Right atrium auricular region (tissue), 2 donors: ENCODE measurements around the gene BTNL3. TPM values are rescaled to one million over a fixed set of nuclear protein-coding genes. Genes with fewer than 3 reads are reported as not detected.

Source experiments
- DNase-seq: peaks from one replicate; pipeline ENCODE4 v3.0.0-alpha.2; 2019; ENCODE audit warnings: low spot score
- H3K27ac ChIP-seq, 2 donors: fragments of 200-600 bp; sonication (generic); 1 replicate in 1 of 2; 2 replicates in 1 of 2; pipeline ENCODE4 v1.5.1; 2016 to 2019
- H3K27me3 ChIP-seq, 2 donors: fragments of 200-600 bp; sonication (generic); one replicate each; pipeline versions ENCODE4 v1.5.1 to v1.6.0; 2017 to 2019
- H3K36me3 ChIP-seq: fragments of 200-600 bp; sonication (generic); one replicate; pipeline ENCODE4 v1.5.1; 2016
- H3K4me1 ChIP-seq, 2 donors: fragments of 200-600 bp; sonication (generic); one replicate each; pipeline versions ENCODE4 v1.5.1 to v1.6.0; 2017 to 2019
- H3K4me3 ChIP-seq, 2 donors: fragments of 200-600 bp; sonication (generic); 1 replicate in 1 of 2; 2 replicates in 1 of 2; pipeline ENCODE4 v1.5.1; 2017 to 2019; ENCODE audit warnings: mild to moderate bottlenecking in 1 of 2, moderate library complexity in 1 of 2
- H3K9me3 ChIP-seq, 2 donors: fragments of 200-600 bp; sonication (generic); one replicate each; pipeline ENCODE4 v1.5.1; 2019
- total RNA-seq, 2 donors: library from RNA; depleted of rRNA; stranded (reverse); fragments of >200 nt; gene quantifications; one replicate each; pipeline ENCODE4 v1.1.0, GENCODE V29; 2016
- TF ChIP-seq, protein P1 (sequence below), 2 donors: fragments of 200-600 bp; sonication (generic); IDR thresholded peaks; one replicate each; pipeline ENCODE4 v1.5.1; 2019; ENCODE audit warnings: antibody characterized with exemption in 2 of 2

Gene BTNL3
- total RNA-seq, 2 donors from 2014 or later: not detected

DNA sequence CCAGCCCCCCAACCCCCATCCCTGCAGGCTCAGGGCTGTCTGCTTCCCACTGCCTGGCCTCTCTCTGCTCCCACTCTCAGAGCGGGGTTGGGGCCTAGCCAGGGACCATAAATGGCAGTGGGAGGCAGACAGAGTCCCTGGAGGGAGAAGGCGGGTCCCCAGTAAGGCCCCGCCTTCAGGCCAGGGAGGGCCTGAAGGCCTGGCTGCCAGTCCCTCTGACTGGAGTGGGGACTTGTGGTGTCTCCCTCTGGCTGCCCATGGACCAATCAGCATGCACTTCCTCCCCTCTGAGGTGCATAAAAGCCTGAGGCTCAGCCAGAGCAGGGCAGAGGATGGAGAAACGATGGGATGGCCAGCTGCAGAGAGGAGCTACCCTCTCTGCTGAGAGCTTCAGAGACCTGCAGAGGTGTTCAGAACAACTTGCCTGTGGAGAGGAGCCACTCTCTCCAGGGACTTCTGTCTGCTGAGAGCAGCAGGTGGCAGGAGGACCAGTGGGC is 48.8 kb downstream of the BTNL3 start:
- Histone ChIP-seq H3K27ac (no peak overlapping the region), H3K4me3 (no peak overlapping the region)

DNA sequence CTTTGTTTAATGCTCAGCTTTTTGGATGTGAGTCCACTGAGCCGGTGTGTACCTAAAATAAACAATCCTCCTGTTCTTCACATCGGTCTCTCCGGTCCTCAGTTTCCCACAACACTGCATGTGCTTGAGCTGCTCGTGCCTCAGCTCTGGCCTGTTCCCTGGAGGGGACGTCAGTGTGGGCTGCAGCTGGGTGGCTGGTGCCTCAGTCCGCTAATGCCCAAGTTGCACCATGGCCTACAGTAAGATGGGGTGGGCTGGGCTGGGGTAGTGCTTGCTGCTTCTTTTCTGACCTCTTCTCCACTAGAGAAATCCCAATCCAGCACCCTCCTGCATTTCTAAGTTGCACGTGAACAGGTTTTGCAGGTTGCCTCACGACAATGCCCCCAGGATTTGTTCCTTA is 50.8 kb downstream of the BTNL3 start:
- Histone ChIP-seq H3K36me3 (no peaks in the 10 kb centered on the region), H3K27me3 (no peaks in the 10 kb centered on the region), H3K4me1 (no peaks in the 10 kb centered on the region), H3K9me3 (no peaks in the 10 kb centered on the region), H3K4me3 (peak overlapping the region in 1 of 2 donors; percentile 42), H3K27ac (peak overlapping the region; percentile 73 to 76)
- TF ChIP-seq, protein P1, sequence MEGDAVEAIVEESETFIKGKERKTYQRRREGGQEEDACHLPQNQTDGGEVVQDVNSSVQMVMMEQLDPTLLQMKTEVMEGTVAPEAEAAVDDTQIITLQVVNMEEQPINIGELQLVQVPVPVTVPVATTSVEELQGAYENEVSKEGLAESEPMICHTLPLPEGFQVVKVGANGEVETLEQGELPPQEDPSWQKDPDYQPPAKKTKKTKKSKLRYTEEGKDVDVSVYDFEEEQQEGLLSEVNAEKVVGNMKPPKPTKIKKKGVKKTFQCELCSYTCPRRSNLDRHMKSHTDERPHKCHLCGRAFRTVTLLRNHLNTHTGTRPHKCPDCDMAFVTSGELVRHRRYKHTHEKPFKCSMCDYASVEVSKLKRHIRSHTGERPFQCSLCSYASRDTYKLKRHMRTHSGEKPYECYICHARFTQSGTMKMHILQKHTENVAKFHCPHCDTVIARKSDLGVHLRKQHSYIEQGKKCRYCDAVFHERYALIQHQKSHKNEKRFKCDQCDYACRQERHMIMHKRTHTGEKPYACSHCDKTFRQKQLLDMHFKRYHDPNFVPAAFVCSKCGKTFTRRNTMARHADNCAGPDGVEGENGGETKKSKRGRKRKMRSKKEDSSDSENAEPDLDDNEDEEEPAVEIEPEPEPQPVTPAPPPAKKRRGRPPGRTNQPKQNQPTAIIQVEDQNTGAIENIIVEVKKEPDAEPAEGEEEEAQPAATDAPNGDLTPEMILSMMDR (IDR thresholded peaks at IDR 0.05): no peak
- peak; percentile 48 for DNase-seq

More for the DNA sequence above, 48.8 kb downstream of the BTNL3 start:
- TF ChIP-seq, protein P1 (IDR thresholded peaks at IDR 0.05): no peak
- no peaks in the 10 kb centered on the region for H3K36me3 ChIP-seq
- no peaks in the 10 kb centered on the region for H3K4me1 ChIP-seq
- H3K27me3 ChIP-seq: no peaks in the 10 kb centered on the region
- no peak for DNase-seq
- no peaks in the 10 kb centered on the region for H3K9me3 ChIP-seq

DNA sequence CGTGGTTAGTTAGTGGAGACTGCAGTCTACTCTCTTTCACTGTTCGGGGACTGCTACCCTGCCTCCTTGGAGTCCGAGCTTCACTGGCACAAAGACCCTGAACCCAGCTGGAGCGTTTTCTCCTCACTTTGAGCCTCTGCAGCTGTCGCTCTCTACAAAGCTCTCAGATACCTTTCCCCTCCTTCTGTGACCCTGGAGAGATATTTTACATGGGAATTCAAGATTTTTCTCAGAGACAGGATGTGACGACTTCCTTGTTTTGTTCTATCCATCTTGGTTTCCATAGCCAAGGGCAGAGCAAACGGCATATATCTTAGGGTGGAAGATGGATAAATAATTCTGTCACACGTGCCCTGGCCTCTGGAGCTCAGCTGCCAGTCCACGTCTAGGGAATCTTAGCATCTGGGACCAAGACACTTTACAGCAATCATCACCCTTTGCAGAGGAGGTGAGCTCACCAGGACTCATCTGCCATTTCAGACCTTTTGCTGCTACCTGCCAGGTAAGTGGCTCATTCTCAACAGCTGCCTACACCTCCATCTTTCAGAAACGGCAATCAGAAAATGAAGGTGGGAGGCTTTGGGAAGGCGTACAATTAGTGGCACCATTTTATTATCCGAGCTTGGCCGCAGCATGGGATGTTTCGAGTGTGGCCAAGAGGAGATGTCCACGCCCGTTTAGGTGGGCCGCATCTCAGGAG is 51.4 kb downstream of the BTNL3 start, which contains the start of gene BTNL9:
Gene BTNL9 (plus strand): TSS at position 336 of the 700 bp plus-strand sequence. CDS start 5,224 bp downstream, outside the sequence.
- Histone ChIP-seq H3K36me3 (no peaks in the 10 kb centered on the region), H3K27ac (peak within 1 kb of the TSS; percentile 73 to 76), H3K27me3 (no peaks in the 10 kb centered on the region), H3K9me3 (no peaks in the 10 kb centered on the region), H3K4me1 (no peaks in the 10 kb centered on the region), H3K4me3 (peak within 1 kb of the TSS; percentile 36 to 42)
- TF ChIP-seq, protein P1 (IDR thresholded peaks at IDR 0.05): no peak
- DNase-seq: no peak

DNA sequence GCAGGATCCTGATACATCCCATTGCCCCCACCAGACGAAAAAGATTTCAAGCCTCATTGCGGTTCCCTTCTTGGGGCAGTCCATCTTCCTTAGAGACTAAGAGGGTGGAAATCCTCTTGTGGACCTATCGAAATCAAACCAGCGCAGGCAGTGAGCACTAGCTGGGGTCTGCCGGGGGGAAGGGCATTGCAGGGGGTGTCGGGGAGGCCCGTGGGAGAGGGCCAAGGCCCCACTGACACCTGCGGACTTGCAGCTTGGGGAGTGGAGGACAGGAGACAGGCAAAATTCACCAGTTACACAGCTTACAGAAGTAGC is 51.9 kb downstream of the BTNL3 start:
- no peak for DNase-seq
- Histone ChIP-seq H3K27ac (peak overlapping the region; percentile 73 to 76), H3K36me3 (no peaks in the 10 kb centered on the region), H3K4me3 (peak overlapping the region; percentile 36 to 42), H3K9me3 (no peaks in the 10 kb centered on the region), H3K27me3 (no peaks in the 10 kb centered on the region), H3K4me1 (no peaks in the 10 kb centered on the region)
- TF ChIP-seq, protein P1 (IDR thresholded peaks at IDR 0.05): no peak

DNA sequence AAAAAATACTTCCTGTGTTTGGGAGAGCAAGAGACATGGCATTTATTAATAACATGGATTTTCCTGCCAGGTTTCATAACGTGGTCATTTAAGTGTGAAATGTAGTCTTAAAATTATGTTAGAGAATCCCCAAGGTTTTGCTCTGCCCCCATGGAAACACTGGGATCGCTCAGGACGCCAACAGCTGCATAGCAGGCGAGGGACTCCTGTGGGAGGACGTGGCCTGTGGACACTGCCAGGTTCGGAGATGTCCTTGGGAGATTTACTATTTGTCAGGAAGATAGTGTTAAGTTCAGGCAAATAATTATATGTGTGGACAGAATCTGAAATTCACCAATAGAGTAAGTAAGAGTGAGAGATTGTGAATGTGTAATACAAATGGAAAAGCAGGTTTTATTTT is 52.4 kb downstream of the BTNL3 start:
- Histone ChIP-seq H3K4me3 (peak overlapping the region; percentile 36 to 42), H3K9me3 (no peaks in the 10 kb centered on the region), H3K4me1 (no peaks in the 10 kb centered on the region), H3K36me3 (no peaks in the 10 kb centered on the region), H3K27ac (peak overlapping the region; percentile 73 to 76), H3K27me3 (no peaks in the 10 kb centered on the region)
- TF ChIP-seq, protein P1 (IDR thresholded peaks at IDR 0.05): no peak
- DNase-seq: no peak
